Measurements from ENCODE around the gene SLC27A2. TPM values are rescaled to one million over a fixed set of nuclear protein-coding genes. Genes with fewer than 3 reads are reported as not detected.

Gene SLC27A2
- total RNA-seq, 3 donors from 2014 or later (not counting 1 experiment from before 2014, with no cell fraction given), result 0.47 to 2.7 (median 0.50) TPM

DNA sequence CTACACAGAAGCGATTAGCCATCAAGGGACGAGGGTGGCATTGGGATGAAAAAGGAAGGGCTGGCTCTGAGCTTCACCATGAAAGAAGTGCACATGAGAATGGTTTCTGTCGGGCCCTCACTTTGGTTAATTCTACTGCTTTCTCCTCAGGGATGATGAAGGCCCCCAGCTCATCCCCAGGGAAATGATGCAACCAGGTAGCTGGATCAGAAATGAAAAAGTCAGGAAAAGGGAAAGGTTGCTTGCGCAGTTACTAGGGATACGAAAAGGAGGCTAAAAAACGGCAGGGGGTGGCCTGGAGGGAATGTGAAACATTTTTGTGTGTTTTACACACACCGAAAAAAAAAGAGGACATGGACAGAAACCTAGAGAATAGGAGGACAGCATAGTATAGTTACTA, 1.4 kb upstream of the SLC27A2 start:
- Mint-ChIP-seq H3K4me3 (peak overlapping the region; percentile 32), H3K27me3 (ENCODE audit: low read depth in 2 of 2) (peaks cover 17 to 39% of the 10 kb centered on the region in 2 donors), H3K4me1 (peaks cover 14 to 20% of the 10 kb centered on the region in 2 donors), H3K36me3 (no peaks in the 10 kb centered on the region), H3K9me3 (no peaks in the 10 kb centered on the region), H3K27ac (no peak overlapping the region)
- WGBS (ENCODE audit: insufficient coverage), result 91% methylated on average over 7 of the region's 7 CpGs
- peaks cover 20% of the 10 kb centered on the region for H3K4me1 ChIP-seq (ENCODE audit: control insufficient read depth, insufficient read depth, low read length)
- DNase-seq (no peak), ATAC-seq (no peak)
- no peaks in the 10 kb centered on the region for H3K36me3 ChIP-seq (ENCODE audit: control insufficient read depth, insufficient read depth, low read length)
- TF ChIP-seq, protein P1, sequence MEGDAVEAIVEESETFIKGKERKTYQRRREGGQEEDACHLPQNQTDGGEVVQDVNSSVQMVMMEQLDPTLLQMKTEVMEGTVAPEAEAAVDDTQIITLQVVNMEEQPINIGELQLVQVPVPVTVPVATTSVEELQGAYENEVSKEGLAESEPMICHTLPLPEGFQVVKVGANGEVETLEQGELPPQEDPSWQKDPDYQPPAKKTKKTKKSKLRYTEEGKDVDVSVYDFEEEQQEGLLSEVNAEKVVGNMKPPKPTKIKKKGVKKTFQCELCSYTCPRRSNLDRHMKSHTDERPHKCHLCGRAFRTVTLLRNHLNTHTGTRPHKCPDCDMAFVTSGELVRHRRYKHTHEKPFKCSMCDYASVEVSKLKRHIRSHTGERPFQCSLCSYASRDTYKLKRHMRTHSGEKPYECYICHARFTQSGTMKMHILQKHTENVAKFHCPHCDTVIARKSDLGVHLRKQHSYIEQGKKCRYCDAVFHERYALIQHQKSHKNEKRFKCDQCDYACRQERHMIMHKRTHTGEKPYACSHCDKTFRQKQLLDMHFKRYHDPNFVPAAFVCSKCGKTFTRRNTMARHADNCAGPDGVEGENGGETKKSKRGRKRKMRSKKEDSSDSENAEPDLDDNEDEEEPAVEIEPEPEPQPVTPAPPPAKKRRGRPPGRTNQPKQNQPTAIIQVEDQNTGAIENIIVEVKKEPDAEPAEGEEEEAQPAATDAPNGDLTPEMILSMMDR (IDR thresholded peaks at IDR 0.05), result no peak
- H3K9me3 ChIP-seq (ENCODE audit: control insufficient read depth, insufficient read depth, low read length), result no peaks in the 10 kb centered on the region
- no peak overlapping the region for H3K27ac ChIP-seq (ENCODE audit: low read length)
- intact Hi-C loops (cut with micrococcal nuclease), result loop anchor here (5.0 kb wide), 1 partner anchor 82 kb away; no protein-coding TSS in a partner anchor
- H3K4me3 ChIP-seq (ENCODE audit: low read length), result no peak overlapping the region
- no peaks in the 10 kb centered on the region for H3K27me3 ChIP-seq (ENCODE audit: control insufficient read depth, insufficient read depth, low read length)

GRCh38 chr15:50181201-50181968, 611 bp upstream of the SLC27A2 start:
- TF ChIP-seq, protein P1 (IDR thresholded peaks at IDR 0.05), result no peak
- Mint-ChIP-seq H3K4me3 (peak overlapping the region; percentile 93), H3K36me3 (no peaks in the 10 kb centered on the region), H3K27ac (no peak overlapping the region), H3K4me1 (peaks cover 14 to 20% of the 10 kb centered on the region in 2 donors), H3K27me3 (ENCODE audit: low read depth in 2 of 2) (peaks cover 17 to 39% of the 10 kb centered on the region in 2 donors), H3K9me3 (no peaks in the 10 kb centered on the region)
- Histone ChIP-seq H3K27ac (ENCODE audit: low read length) (no peak overlapping the region), H3K9me3 (ENCODE audit: control insufficient read depth, insufficient read depth, low read length) (no peaks in the 10 kb centered on the region), H3K4me1 (ENCODE audit: control insufficient read depth, insufficient read depth, low read length) (peaks cover 20% of the 10 kb centered on the region), H3K4me3 (ENCODE audit: low read length) (no peak overlapping the region), H3K27me3 (ENCODE audit: control insufficient read depth, insufficient read depth, low read length) (no peaks in the 10 kb centered on the region), H3K36me3 (ENCODE audit: control insufficient read depth, insufficient read depth, low read length) (no peaks in the 10 kb centered on the region)
- DNase-seq (no peak), ATAC-seq (no peak)
- WGBS (ENCODE audit: insufficient coverage), result 71% methylated on average over 16 of the region's 16 CpGs
- intact Hi-C loops (cut with micrococcal nuclease), result loop anchor here (5.0 kb wide), 1 partner anchor 81 kb away; no protein-coding TSS in a partner anchor

DNA sequence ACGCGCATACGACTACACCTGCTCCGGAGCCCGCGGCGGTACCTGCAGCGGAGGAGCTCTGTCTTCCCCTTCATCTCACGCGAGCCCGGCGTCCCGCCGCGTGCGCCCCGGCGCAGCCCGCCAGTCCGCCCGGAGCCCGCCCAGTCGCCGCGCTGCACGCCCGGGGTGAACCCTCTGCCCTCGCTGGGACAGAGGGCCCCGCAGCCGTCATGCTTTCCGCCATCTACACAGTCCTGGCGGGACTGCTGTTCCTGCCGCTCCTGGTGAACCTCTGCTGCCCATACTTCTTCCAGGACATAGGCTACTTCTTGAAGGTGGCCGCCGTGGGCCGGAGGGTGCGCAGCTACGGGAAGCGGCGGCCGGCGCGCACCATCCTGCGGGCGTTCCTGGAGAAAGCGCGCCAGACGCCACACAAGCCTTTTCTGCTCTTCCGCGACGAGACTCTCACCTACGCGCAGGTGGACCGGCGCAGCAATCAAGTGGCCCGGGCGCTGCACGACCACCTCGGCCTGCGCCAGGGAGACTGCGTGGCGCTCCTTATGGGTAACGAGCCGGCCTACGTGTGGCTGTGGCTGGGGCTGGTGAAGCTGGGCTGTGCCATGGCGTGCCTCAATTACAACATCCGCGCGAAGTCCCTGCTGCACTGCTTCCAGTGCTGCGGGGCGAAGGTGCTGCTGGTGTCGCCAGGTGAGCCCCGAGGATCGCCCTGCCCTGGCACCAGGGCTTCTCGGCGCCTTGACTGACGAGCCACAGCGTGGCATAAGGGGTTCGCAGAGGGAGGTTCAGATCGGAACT, 420 bp downstream of the SLC27A2 start:
- Mint-ChIP-seq H3K4me1 (peaks cover 14 to 20% of the 10 kb centered on the region in 2 donors), H3K27ac (peak overlapping the region in 1 of 2 donors; percentile 81)
- under 1% methylated on average over 80 of the region's 80 CpGs for WGBS (ENCODE audit: insufficient coverage)

More for the DNA sequence above, 420 bp downstream of the SLC27A2 start:
- Histone ChIP-seq H3K4me1 (ENCODE audit: control insufficient read depth, insufficient read depth, low read length) (peaks cover 20% of the 10 kb centered on the region), H3K9me3 (ENCODE audit: control insufficient read depth, insufficient read depth, low read length) (no peaks in the 10 kb centered on the region), H3K4me3 (ENCODE audit: low read length) (peak overlapping the region; percentile 47), H3K27me3 (ENCODE audit: control insufficient read depth, insufficient read depth, low read length) (no peaks in the 10 kb centered on the region), H3K36me3 (ENCODE audit: control insufficient read depth, insufficient read depth, low read length) (no peaks in the 10 kb centered on the region), H3K27ac (ENCODE audit: low read length) (no peak overlapping the region)
- Mint-ChIP-seq H3K27me3 (ENCODE audit: low read depth in 2 of 2) (peaks cover 17 to 34% of the 10 kb centered on the region in 2 donors), H3K9me3 (no peaks in the 10 kb centered on the region), H3K36me3 (no peaks in the 10 kb centered on the region), H3K4me3 (peak overlapping the region; percentile 93)
- intact Hi-C loops (cut with micrococcal nuclease), result loop anchor here (1.0 to 5.0 kb wide), 2 partner anchors 80 to 134 kb away; no protein-coding TSS in a partner anchor
- ATAC-seq, result peak; percentile 52 to 73 (median 68)
- TF ChIP-seq, protein P1 (IDR thresholded peaks at IDR 0.05), result peak; percentile 5
- peak; percentile 30 to 67 for DNase-seq
